Motor neuron (in vitro differentiated cells): Measurements from ENCODE around the gene SLC9A7. TPM values are rescaled to one million over a fixed set of nuclear protein-coding genes. Genes with fewer than 3 reads are reported as not detected.

Experiments
- ATAC-seq, 8 experiments: fragments of 200-7000 bp; cut with Tn5 transposase; replicated peaks in 6 of 8; 2 replicates each; pipeline ENCODE4 v1.8.0; 2021; ENCODE audit warnings: mild to moderate bottlenecking in 8 of 8, moderate library complexity in 8 of 8
- H3K27ac ChIP-seq, 2 donors: fragments of 250-450 bp; sonication (Bioruptor Pico); 2 replicates each; pipeline ENCODE4 v1.9.0; 2021; ENCODE audit warnings: antibody characterized with exemption in 2 of 2, mild to moderate bottlenecking in 2 of 2, moderate library complexity in 1 of 2
- H3K4me1 ChIP-seq, 2 donors: fragments of 250-450 bp; sonication (Bioruptor Pico); replicated peaks in 1 of 2; 2 replicates each; pipeline ENCODE4 v1.6.1; 2021; ENCODE audit warnings: antibody characterized with exemption in 2 of 2, mild to moderate bottlenecking in 2 of 2, moderate library complexity in 1 of 2
- H3K4me3 ChIP-seq, 5 donors: fragments of 250-450 bp; sonication (Bioruptor Pico); 2 replicates each; pipeline ENCODE4 v1.9.0; 2021; ENCODE audit warnings: antibody characterized with exemption in 5 of 5, mild to moderate bottlenecking in 5 of 5, moderate library complexity in 4 of 5
- WGBS, 10 experiments: fragments of 450-650 bp; shearing (Covaris generic); methylation state at CpG; one replicate each; pipeline ENCODE4 v1.0.0; 2022; 5-methylcytosine and 5-hydroxymethylcytosine counted together
- in situ Hi-C, 9 experiments: fragments of 400-800 bp; cut with MboI; loops; one replicate each; pipeline ENCODE4 v1.15.0; 2021; ENCODE audit warnings: low sequenced_read_pairs in 9 of 9, low pct_unique_long_range_greater_than_20kb in 2 of 9; ENCODE audit not compliant: unreplicated experiment in 9 of 9
- total RNA-seq, 8 experiments: library from RNA; unstranded; fragments of 300-600 nt; gene quantifications; 2 replicates each; pipeline versions ENCODE4 v1.2.3 to v1.2.4, GENCODE V29; 2022

Gene SLC9A7
- total RNA-seq, 8 experiments from 2014 or later: 2.1 to 19.9 (median 8.7) TPM

DNA sequence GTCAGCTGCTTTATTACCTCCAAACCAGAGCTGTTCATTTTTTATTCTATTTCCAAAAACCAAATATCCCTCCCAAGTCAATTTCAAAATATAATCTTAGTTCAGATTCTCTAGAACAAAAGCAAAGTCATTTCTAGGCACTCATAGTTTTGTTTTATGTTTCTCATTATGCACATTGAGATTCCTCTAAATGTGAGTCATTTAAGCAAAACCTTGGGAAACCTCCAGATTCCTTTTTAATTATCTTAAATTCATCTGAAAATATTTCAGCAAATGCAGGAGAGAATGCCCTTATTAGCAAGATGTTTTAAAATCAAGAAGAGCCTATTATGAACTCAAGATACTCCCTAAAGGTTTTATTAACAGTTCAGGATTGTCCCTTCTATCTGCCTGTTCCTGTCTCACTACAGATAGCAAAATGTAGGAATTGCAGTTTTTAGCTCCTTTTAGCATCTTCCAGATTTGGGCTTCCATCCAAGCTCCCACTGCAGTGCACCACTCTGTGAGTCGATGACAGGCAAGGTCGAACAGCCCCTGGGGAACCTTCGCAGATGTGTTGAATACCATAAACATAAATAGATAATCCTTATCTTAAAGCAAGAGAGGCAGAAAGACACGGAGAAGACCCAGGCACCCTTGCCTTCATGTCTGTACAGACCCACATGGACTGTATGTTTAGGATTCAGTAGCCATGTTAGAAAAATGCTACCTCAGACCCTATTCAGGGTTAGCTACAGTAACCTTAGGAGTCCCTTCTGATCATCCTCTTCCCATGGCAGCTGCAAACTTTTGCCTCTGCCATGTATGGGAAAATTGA lies 11.3 kb upstream of the SLC9A7 start:
- no peak overlapping the region for H3K27ac ChIP-seq
- no peak overlapping the region for H3K4me3 ChIP-seq
- in situ Hi-C loops: no loop called here
- ATAC-seq: peak in 3 of 8 experiments; percentile 19 to 74 (median 52)
- 0 to 100% (median 31%) methylated on average over 1 to 2 of the region's 4 CpGs; no CpG with 5 or more reads in 6 of the 10 experiments for WGBS, 10 experiments
- H3K4me1 ChIP-seq: no peaks in the 10 kb centered on the region

DNA sequence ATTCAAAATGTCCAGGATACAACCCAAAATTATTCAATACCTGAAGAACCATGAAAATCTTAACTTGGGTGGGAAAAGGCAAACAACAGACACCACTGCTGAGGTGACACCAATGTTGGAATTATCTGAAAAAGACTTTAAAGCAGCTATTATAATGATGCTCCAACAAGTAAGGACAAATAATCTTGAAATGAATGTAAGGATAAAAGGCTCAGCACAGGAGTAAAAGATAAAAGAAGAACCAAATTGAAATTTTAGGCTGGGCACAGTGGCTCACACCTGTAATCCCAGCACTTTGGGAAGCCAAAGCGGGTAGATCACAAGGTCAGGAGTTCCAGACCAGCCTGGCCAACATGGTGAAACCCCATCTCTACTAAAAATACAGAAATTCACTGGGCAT lies 4.0 kb upstream of the SLC9A7 start:
- no peaks in the 10 kb centered on the region for H3K4me1 ChIP-seq
- no peak overlapping the region for H3K4me3 ChIP-seq
- H3K27ac ChIP-seq: no peak overlapping the region
- 43 to 60% methylated on average over 1 of the region's 1 CpG; no CpG with 5 or more reads in 8 of the 10 experiments for WGBS, 10 experiments
- in situ Hi-C loops: no loop called here
- no peak for ATAC-seq

DNA sequence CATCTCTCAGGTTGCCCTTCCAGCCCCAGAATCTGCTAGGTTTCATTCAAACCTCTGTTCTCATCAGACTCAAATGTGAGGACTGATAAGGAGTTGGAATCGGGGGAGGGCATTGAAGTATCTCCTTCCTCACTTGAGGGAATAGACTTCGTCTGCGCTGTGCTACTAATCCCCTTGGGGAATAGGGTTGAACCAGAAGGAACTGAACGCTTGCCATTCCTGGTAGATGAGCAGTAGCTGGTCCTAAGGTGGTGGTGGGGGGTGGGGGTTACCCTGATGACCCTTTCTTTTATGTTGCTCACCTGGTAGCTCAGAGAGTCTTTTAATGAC lies 692 bp upstream of the SLC9A7 start:
- WGBS, 10 experiments: 13 to 28% methylated on average over 3 to 4 of the region's 4 CpGs; no CpG with 5 or more reads in 8 of the 10 experiments
- in situ Hi-C loops: no loop called here
- peak overlapping the region; percentile 64 to 99 (median 90) for H3K4me3 ChIP-seq
- peak in 3 of 8 experiments; percentile 1 to 6 (median 4) for ATAC-seq
- H3K4me1 ChIP-seq: no peaks in the 10 kb centered on the region
- no peak overlapping the region for H3K27ac ChIP-seq

DNA sequence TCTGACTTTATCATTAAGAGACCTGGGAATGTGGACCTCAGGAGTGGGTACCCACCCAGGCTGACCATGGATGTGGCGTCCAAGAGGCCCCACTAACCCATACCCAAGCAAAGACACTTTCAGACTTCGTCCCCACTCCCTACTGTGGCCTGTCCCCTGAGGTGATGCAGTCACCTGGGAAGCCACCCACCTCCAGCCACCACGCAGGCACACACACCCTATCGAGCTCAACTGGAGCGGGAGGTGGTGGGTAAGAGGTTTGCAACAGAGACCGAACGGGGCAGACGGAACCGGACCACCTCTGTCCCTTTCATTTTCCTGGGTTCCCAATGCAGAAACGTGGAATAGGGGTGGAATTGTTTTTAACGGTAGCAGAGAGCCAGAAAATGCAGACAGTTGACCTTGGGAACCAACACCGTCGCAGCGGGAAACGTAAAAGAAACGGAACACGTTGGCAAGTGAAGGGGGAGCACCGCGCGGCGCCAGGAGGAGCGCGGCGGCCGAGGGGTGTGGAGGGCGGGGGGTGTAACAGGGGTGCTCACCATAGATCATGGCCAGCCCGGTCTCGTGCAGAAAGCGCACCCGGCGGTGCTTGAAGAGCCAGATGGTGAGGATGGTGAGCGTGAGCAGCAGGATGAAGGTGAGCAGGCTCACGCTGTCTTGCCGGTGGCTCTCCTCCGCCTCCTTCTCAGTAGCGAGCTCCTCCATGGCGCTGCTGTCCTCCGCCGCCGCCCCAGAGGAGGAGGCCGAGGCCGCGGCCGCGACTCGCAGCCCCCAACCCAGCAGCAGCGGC lies 559 bp downstream of the SLC9A7 start:
- Histone ChIP-seq H3K27ac (peak overlapping the region; percentile 42 to 55), H3K4me3 (peak overlapping the region; percentile 64 to 99 (median 90)), H3K4me1 (no peaks in the 10 kb centered on the region)
- ATAC-seq: peak in 7 of 8 experiments; percentile 36 to 56 (median 52)
- 8 to 60% (median 24%) methylated on average over 1 to 15 of the region's 47 CpGs; no CpG with 5 or more reads in 6 of the 10 experiments for WGBS, 10 experiments
- in situ Hi-C loops: no loop called here

DNA sequence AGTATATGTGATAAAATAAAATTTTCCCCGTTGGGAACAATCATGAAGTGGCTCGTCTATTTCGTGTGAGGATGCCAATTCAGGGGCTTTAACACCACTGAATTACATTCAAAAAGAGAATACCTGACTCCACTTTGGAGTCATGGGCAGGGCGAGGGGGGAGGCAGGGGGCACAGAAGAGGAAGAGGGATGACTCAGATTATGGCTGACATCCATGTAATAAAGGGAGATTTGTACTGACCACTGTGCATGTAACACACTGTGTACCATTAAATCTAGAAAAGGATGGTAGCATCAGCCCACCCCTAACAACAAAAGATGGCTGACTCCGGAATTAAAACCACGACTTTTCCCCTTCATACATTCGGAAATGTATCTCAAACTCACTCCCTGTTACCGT lies 1.3 kb downstream of the SLC9A7 start:
- WGBS, 10 experiments: 27 to 40% methylated on average over 1 to 8 of the region's 8 CpGs; no CpG with 5 or more reads in 8 of the 10 experiments
- Histone ChIP-seq H3K27ac (no peak overlapping the region), H3K4me3 (peak overlapping the region; percentile 64 to 99 (median 90)), H3K4me1 (no peaks in the 10 kb centered on the region)
- in situ Hi-C loops: no loop called here
- ATAC-seq: no peak

DNA sequence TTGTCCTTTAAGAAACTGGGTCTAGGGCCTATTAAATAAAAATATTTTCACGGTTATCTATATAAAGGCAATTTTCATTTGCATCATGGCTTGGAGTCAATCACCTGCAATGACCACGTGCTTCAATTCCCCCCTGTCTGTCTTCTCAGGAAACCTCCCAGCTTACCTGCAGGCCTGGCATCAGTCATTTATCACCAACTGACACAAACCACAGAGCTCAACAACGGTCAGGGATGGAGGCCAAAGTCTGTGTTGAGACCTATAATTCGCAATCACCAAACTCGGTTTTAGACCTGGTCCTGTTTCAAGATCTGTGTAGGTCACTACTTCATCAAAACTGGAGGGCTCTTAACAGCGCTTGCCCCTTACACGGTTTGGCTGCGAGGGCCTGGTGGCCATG lies 1.9 kb downstream of the SLC9A7 start:
- Histone ChIP-seq H3K4me3 (peak overlapping the region in 4 of 5 donors; percentile 87 to 99 (median 94)), H3K27ac (no peak overlapping the region), H3K4me1 (no peaks in the 10 kb centered on the region)
- 0 to 42% (median 31%) methylated on average over 1 to 8 of the region's 8 CpGs; no CpG with 5 or more reads in 7 of the 10 experiments for WGBS, 10 experiments
- ATAC-seq: no peak
- in situ Hi-C loops: no loop called here

DNA sequence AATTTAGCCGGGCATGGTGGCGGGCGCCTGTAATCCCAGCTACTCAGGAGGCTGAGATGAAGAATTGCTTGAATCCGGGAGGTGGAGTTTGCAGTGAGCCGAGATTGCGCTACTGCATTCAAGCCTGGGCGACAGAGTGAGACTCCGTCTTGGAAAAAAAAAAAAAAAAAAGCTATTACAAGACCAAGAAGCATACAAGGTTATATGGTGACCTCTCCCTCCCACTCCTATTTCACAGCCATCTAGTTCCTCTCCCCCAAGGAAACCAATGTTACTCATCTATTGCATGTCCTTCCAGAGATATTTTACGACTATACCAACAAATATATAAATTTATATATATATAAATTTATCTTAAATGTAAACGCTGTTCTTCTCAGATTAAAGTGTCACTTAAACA lies 3.2 kb downstream of the SLC9A7 start:
- Histone ChIP-seq H3K27ac (no peak overlapping the region), H3K4me1 (no peaks in the 10 kb centered on the region), H3K4me3 (no peak overlapping the region)
- in situ Hi-C loops: no loop called here
- no peak for ATAC-seq
- WGBS, 10 experiments: 56 to 100% (median 85%) methylated on average over 1 to 9 of the region's 10 CpGs; no CpG with 5 or more reads in 4 of the 10 experiments

DNA sequence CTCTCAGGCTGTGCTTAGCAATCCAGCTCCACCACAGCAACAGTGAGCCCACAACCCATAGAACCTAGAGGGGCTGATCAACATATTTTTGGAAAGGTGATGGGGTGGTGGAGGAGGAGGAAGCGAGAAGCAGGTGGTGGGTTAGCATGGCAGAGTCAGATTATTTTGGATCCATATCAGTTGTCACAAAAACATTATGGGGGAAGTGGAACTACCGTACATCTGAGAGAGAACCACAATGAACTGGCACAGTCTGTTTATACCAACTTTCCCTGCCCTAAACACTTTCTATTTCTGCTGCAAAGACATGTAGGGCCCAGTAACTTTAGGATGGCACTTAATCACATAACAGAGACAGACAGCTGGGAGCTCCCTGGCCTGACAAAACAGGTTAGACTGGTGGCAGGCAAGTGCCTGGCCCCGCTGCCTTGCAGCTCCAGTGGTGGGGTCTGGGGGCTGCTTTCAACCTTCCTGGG lies 4.3 kb downstream of the SLC9A7 start:
- Histone ChIP-seq H3K27ac (no peak overlapping the region), H3K4me1 (no peaks in the 10 kb centered on the region), H3K4me3 (no peak overlapping the region)
- ATAC-seq: no peak
- 33 to 100% methylated on average over 1 to 2 of the region's 3 CpGs; no CpG with 5 or more reads in 8 of the 10 experiments for WGBS, 10 experiments
- in situ Hi-C loops: no loop called here

DNA sequence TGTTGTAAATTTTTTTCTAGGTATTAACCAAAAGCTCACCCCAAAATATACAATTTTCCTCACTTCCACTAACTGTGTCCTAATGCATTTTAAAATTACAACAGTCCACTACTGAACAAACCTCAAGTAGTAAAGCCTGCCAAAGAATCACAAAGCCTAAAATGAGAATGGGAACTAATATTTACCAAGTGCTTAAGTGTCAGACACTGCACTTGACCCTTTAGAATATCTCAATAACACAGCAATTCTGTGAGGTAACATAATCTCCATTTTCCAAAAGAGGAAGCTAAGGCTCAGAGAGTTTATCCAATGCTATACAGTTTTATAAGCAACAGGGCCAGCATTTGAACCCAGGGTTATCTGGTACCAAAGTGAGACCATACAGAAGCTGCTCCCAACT lies 4.9 kb downstream of the SLC9A7 start:
- ATAC-seq: no peak
- Histone ChIP-seq H3K27ac (no peak overlapping the region), H3K4me1 (no peaks in the 10 kb centered on the region), H3K4me3 (no peak overlapping the region)
- in situ Hi-C loops: no loop called here

DNA sequence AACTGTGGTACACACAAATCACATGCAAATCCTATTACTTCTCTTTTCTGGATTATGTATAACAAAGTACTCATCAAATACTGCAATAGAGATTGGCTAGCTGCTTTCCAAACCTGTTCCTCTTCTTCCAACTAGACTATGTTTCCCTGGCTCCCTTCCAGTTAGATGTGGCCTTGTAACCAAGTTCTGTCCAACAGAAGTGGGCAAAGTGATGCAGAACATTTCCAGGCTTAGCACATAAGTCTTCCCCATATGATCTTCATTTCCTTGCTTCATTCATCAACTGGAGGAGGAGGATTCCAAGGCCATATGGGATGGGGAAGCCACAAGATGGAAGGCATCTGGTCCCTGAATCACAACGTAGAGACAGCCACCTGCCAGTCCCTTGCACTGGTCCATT lies 8.0 kb downstream of the SLC9A7 start:
- in situ Hi-C loops: no loop called here
- Histone ChIP-seq H3K4me1 (no peaks in the 10 kb centered on the region), H3K4me3 (no peak overlapping the region), H3K27ac (no peak overlapping the region)
- ATAC-seq: no peak
- WGBS, 10 experiments: 0% methylated on average over 1 of the region's 1 CpG; no CpG with 5 or more reads in 9 of the 10 experiments

DNA sequence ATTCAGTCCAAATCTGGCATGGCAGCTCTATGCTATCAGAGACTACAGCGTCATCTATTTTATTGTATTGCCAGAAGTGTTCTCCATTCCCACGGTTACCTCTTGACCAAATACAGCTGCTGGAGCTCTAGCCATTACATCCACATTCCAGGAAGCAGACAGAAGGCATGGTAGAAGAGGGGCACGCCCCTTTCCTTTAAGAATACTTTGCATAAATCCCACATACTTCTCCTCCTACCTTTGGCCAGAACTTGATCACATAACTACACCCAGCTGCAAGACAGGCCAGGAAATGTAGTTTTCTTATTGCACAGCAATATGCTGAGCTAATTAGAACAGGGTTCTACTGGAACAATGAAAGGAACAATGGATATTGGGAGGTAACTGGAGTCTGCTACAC lies 14.9 kb downstream of the SLC9A7 start:
- peak in 2 of 8 experiments; percentile 56 to 62 for ATAC-seq
- WGBS, 10 experiments: 0 to 70% (median 49%) methylated on average over 1 to 3 of the region's 3 CpGs; no CpG with 5 or more reads in 6 of the 10 experiments
- Histone ChIP-seq H3K27ac (no peak overlapping the region), H3K4me1 (no peaks in the 10 kb centered on the region), H3K4me3 (no peak overlapping the region)
- in situ Hi-C loops: no loop called here

DNA sequence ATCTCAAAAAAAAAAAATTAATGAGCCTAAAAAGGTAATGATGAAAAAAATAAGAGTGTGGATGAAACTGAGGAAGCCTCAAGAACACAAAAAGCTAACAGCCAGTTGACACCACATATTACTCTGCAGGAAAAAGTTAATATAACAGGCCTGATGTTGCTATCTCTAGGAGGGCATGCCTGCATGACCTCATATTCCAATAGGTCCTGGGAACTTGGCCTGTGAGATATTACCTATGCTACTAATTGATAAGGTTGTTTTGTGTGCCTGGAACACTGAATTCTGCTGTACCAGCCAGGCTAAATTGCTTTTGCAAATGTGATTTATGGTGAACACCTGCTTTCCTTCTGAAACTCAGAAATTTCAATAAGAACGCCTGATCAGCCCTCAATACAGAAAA lies 15.9 kb downstream of the SLC9A7 start:
- in situ Hi-C loops: no loop called here
- 83% methylated on average over 1 of the region's 1 CpG; no CpG with 5 or more reads in 9 of the 10 experiments for WGBS, 10 experiments
- no peaks in the 10 kb centered on the region for H3K4me1 ChIP-seq
- no peak for ATAC-seq
- H3K27ac ChIP-seq: no peak overlapping the region
- no peak overlapping the region for H3K4me3 ChIP-seq

DNA sequence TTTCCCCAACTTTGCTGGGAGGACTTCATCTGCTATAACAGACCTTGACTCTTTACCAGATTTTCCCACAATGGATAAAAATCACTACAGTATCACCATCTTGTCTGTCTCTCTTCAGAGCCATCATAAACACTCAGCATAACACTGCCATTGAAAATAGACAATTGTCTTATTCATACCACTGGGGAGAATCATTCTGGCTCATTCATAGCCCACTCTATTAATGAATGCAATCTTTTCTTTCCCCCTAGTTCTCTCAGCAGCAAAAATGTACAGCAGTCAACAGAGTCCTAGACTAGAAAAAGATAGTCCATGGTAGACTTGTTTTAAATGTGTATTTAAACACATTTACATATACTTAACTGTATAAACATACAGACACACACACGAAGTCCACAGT lies 19.2 kb downstream of the SLC9A7 start:
- no peak overlapping the region for H3K27ac ChIP-seq
- no peak for ATAC-seq
- in situ Hi-C loops: no loop called here
- whole genome bisulfite sequencing, 10 experiments: 0 to 57% (median 50%) methylated on average over 1 of the region's 1 CpG; no CpG with 5 or more reads in 7 of the 10 experiments
- H3K4me1 ChIP-seq: no peaks in the 10 kb centered on the region
- H3K4me3 ChIP-seq: no peak overlapping the region
